H1 (cell line): ENCODE measurements around the gene MMP15.

Experiments used
- BCL11A ChIP-seq, 2 experiments: IDR thresholded peaks; one replicate each; pipeline ENCODE4 v1.6.1; 2011; ENCODE audit warnings: low read depth in 2 of 2, low read length in 2 of 2, mild to moderate bottlenecking in 2 of 2
- CTCF ChIP-seq, 3 experiments: IDR thresholded peaks; 1 replicate in 2 of 3; 2 replicates in 1 of 3; pipeline versions ENCODE4 v1.5.1 to v1.6.1; 2011; ENCODE audit warnings: low read length in 3 of 3, mild to moderate bottlenecking in 3 of 3, inconsistent platforms in 2 of 3, low read depth in 1 of 3, moderate library complexity in 1 of 3; ENCODE audit not compliant: insufficient read depth in 1 of 3; ENCODE audit errors: control extremely low read depth in 1 of 3
- POLR2AphosphoS5 ChIP-seq: IDR thresholded peaks from 2 replicates; pipeline ENCODE4 v1.6.1; 2011; ENCODE audit warnings: low read depth, low read length

- no peak for TF ChIP-seq CTCF (IDR thresholded peaks at IDR 0.05; ENCODE audit: control extremely low read depth in 1 of 3, insufficient read depth in 1 of 3, low read depth in 1 of 3, low read length in 3 of 3)
- no peak for TF ChIP-seq BCL11A (IDR thresholded peaks at IDR 0.05; ENCODE audit: low read depth in 2 of 2, low read length in 2 of 2)
- no peak for TF ChIP-seq POLR2AphosphoS5
These were observed 7.2 kb downstream of the MMP15 start for GRCh38 chr16:58032710-58033293.
